ENCODE results near the gene HMOX1.
"Not testable (repeated sequence)": the region's sequence is repeated elsewhere in the genome, so short reads cannot be mapped to it uniquely, and the experiment has no call there.

HMOX1 gene

DNA sequence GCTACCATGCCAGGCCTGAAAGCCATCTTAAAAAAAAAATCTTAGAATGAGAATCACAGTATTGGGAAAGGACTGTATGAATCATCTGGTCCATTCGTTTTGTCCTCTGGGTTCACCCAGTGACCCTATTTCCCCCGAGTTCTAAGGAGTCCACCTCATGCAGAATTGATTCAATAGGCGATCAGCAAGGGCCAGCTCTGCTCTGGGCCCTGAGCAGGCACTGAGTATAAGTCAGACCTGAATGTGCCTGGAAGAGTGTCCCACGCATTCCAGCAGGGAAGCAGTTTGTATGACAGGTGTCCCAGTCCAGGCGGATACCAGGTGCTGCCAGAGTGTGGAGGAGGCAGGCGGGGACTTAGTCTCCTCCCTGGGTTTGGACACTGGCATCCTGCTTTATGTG lies 883 bp upstream of the HMOX1 start:
- DNase-seq (ENCODE audit: low spot score): no peak

DNA sequence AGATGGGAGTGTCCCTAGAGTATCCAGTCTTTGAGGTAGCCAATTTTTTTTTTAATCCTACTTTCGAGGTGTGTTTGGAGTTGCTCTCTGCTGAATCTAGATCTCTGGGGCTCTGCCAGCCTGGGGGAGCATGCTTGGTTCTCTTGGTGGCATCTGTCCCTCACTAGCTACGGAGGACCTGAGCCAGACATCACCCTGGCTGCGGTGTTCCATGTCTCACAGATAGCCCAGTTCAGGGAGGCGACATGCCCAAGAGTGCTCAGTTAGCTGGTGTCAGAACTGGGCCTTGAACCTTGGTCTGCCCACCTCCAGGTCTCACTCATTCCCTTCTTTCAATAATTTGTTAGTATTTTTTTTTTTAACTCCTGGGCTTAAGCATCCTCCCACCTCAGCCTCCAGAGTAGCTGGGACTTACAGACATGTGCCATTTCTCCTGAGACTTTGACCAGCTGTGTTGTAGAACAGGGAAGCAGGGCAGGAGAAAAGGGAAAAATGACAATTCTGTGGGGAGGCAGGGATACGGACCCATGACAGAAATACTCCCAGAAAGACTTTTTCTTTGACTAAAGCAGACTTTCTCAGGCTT lies 621 bp downstream of the HMOX1 start:
- DNase-seq (ENCODE audit: low spot score): peak; percentile 42

DNA sequence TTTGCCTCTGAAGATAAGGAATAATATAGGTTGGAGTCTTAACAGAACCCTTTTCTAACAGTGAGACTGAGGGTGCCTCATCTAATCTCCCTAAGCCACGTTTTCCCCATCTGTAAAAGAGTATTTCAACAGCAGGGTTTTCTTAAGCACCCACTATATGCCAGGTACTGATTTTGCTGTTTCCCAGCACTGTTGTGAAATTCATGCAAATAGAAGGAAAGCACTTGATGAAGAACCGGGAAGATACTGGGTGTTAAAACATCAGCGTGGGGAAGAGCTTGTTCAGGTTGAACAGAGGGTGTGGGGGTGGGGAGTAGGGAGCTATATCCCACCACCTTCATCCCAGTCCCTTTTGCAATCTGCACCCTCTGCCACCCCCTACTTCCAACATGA lies 2.8 kb downstream of the HMOX1 start:
- no peak for DNase-seq (ENCODE audit: low spot score)

DNA sequence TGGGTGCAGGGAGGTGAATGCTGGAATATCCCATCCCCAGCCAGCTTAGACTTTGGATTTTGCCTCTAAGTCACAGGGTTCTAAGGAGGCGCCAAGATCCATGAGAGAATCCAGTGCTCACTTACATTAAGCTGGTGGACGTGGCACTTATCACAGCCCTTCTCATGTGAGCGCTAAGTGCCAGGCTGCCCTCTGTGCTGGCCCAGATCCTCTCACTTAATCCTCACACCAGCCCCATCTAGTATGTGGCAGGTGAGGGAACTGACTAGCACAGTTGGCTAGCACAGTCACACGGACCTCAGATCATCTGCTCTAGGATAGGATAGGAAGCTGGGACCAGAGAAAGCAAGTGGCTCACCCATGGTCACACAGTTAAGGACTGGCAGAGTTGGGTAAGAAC lies 3.6 kb downstream of the HMOX1 start:
- no peak for DNase-seq (ENCODE audit: low spot score)

DNA sequence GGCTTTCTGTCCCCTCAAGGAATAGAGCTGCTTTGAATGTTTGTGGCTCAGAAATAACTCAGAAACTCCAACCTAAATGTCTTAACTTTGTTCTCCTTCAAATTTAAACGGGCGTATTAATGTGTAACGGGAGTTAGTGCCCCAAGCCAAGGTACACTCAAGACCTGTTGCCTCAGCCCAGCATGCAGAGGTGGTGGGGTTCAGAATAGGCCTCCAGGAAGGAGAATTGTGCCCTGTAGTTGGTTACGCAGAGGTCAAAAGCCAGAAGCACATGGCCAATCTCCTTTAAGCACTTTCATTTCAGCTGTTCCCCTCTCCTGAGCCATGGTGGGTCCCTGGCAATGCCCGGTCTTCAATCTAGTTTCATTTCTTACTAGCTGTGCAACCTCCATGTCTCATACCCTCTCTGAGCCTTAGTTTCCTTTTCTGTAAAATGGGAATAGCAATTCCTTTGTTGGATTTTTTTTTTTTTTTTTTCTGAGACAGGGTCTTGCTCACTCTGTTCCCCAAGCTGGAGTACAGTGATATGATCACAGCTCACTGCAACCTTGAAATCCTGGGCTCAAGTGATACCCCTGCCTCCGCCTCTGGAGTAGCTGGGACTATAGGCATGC lies 4.2 kb downstream of the HMOX1 start:
- DNase-seq (ENCODE audit: low spot score): no peak

DNA sequence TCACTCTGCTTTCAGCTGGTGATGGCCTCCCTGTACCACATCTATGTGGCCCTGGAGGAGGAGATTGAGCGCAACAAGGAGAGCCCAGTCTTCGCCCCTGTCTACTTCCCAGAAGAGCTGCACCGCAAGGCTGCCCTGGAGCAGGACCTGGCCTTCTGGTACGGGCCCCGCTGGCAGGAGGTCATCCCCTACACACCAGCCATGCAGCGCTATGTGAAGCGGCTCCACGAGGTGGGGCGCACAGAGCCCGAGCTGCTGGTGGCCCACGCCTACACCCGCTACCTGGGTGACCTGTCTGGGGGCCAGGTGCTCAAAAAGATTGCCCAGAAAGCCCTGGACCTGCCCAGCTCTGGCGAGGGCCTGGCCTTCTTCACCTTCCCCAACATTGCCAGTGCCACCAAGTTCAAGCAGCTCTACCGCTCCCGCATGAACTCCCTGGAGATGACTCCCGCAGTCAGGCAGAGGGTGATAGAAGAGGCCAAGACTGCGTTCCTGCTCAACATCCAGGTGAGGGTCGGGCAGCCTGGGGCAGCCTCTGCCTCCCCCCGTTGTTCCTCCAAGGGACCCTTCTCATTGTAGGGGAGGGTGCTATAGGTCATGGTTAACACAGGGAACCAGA lies 5.9 kb downstream of the HMOX1 start:
- no peak for DNase-seq (ENCODE audit: low spot score)

DNA sequence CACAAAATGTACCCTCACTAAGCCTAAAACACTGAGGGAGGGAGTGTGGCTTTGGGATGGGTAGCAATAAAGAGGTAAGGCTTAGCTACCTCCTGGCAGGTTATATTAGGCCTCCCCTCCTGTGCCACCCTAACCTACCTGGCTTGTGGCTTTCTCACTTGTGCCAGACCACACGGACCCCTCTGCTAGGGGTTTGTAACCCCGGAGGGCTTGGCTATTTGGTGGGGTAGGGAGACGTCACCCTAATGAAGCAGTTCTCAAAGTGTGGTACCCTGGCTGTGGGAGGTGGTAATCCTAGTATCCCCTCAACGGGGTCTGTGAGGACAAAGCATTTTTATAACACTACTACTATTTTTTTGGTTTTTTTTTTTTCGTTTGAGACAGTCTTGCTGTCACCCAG lies 10.0 kb downstream of the HMOX1 start:
- DNase-seq (ENCODE audit: low spot score): no peak

DNA sequence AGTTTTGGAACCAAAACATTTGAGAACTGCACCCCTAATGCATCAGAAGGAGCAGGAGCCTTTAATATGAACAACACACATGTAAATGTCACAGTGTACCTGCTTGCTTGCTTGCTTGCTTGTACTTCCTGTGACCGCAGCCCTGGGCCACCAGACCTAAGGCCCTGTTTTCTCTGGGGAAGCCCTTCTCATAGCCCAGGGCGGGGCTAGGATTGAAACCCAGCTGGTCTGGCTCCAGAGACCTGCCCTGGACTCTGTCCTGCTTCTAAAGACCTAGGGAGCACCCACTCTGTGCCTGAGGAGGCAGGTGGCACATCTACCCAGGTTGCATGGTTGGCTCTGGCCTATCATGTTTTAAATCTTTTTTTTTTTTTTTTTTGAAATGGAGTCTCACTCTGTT lies 11.5 kb downstream of the HMOX1 start:
- no peak for DNase-seq (ENCODE audit: low spot score)

DNA sequence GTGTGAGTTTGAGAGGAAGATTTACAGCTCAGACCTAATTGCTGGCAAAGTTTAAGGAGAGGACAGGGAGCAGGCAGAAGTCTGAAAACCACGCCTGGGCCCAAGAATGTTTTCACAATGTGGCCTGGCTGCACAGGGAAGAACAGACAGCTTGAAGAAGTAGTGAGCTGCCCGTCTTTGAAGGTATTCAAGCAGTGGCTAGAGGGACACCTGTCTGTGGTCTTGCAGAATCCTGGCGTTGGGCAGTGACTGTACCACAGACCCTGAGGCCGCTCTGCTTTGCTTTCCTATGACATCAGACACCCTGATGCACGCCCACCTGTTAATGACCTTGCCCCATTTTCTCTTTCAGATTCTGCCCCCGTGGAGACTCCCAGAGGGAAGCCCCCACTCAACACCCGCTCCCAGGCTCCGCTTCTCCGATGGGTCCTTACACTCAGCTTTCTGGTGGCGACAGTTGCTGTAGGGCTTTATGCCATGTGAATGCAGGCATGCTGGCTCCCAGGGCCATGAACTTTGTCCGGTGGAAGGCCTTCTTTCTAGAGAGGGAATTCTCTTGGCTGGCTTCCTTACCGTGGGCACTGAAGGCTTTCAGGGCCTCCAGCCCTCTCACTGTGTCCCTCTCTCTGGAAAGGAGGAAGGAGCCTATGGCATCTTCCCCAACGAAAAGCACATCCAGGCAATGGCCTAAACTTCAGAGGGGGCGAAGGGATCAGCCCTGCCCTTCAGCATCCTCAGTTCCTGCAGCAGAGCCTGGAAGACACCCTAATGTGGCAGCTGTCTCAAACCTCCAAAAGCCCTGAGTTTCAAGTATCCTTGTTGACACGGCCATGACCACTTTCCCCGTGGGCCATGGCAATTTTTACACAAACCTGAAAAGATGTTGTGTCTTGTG lies 12.5 kb downstream of the HMOX1 start:
- DNase-seq (ENCODE audit: low spot score): no peak

DNA sequence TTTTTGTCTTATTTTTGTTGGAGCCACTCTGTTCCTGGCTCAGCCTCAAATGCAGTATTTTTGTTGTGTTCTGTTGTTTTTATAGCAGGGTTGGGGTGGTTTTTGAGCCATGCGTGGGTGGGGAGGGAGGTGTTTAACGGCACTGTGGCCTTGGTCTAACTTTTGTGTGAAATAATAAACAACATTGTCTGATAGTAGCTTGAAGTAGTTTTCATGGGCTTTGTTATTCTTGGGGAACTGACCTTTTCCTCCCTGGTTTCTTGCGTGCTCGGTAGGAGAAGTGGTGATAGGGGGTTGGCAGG lies 13.1 kb downstream of the HMOX1 start:
- no peak for DNase-seq (ENCODE audit: low spot score)

DNA sequence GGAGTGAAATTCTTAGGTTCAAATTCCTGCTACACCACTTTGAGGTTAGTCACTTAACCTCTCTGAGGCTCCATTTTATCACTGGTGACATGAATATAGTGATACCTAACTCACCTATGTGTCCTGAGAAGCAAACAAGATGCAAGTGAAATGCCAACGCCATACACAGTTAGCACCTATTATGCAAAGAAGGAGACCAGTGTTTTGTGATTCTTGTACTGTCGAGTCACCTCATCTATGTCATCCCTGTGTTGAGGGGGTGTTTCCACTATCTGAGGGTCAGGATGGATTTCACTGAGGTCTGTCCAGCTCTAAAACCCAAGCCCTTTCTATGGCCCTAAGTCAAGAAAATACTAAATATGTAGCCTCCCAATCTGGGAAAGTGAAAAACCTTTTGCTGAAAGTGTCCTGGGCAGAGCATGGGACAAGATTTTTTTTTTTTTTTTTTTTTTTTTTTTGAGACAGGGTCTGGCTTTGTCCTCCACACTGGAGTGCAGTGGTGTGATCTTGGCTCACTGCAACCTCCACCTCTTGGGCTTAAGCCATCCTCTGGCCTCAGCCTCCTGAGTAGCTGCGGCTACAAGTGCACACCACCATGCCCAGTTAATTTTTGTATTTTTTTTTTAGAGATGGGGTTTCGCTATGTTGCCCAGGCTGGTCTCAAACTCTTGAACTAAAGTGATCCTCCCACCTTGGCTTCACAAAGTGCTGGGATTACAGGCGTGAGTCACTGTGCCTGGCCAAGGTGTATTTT lies 14.1 kb downstream of the HMOX1 start:
- DNase-seq (ENCODE audit: low spot score): no peak

DNA sequence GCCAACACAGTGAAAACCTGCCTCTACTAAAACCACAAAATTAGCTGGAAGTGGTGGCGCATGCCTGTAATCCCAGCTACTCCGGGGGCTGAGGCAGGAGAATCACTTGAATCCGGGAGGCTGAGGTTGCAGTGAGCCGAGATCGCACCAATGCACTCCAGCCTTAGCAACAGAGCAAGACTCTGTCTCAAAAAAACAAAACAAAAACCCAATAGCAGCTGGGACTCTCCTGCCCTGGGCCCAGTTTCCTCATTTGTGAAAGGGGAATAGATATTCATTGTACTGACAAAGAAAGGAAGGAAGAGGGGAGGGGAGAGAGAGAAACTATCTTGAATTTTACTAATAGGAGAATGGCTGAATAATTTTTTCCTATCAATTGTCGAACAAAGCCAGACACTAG lies 15.7 kb downstream of the HMOX1 start:
- DNase-seq (ENCODE audit: low spot score): not testable (repeated sequence)

DNA sequence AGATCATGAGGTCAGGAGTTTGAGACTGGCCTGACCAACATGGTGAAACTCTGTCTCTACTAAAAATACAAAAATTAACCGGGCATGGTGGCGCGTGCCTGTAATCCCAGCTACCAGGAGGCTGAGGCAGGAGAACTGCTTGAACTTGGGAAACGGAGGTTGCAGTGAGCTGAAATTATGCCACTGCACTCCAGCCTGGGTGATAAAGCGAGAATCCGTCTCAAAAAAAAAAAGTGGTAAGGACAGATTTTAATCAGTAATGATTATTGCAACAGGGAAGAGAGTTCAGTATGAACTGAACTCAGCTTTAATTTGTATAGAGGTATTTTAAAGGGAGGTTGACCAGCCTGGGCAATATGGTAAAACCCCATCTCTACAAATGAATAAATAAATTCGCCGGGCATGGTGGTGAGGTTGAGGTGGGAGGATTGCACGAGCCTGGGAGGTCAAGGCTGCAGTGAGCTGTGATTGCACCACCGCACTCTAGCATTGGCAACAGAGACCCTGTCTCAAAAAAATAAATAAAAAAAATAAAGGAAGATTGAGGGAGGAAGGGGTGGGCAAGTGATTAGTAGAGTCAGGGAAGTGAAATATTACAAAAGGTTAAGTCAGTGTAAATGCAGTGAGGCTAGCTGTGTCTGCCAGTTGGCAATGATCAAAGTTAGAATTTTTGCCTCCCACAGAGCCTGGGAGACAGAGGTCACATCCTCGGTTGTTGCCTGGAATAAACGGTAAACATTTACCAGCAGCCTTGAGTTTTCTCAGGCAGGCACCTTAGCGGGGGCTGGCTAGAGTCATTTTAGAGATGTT lies 16.4 kb downstream of the HMOX1 start:
- no peak for DNase-seq (ENCODE audit: low spot score)

DNA sequence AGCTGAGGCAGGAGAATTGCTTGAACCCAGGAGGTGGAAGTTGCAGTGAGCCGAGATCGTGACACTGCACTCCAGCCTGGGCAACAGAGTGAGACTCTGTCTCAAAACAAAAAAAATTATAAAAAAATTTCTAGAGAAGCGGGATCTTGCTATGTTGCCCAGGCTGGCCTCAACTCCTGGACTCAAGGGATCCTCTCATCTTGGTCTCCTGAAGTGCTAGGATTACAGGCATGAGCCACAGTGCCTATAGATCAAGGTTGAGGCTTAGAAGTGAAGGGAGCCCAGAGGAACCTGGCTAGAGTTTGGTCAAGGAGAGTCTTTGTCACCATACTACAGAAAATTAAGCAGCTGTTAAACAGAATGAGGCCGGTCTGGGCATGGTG lies 17.7 kb downstream of the HMOX1 start:
- no peak for DNase-seq (ENCODE audit: low spot score)

DNA sequence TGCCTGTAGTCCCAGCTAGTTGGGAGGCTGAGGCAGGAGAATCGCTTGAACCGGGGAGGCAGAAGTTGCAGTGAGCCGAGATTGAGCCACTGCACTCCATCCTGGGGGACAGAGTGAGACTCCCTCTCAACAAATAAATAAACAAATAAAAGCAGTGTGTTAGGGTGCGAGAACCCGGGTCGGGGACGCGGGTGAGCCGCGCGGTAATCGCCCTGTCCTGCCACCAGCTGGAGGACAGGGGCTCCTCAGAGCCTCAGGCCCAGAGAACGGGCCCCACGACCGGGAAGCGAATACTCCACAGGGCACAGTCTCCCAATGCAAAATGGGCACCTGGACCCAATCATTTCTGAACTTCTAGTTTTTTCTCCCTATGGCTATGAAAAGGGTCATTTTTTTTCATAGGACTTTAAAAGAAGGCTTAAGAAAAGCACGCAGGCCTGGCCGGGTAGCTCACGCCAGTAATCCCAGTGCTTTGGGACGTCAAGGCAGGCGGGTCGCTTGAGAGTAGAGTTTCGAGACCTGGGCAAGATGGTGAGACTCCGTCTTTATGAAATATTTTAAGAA lies 18.3 kb downstream of the HMOX1 start:
- no peak for DNase-seq (ENCODE audit: low spot score)

DNA sequence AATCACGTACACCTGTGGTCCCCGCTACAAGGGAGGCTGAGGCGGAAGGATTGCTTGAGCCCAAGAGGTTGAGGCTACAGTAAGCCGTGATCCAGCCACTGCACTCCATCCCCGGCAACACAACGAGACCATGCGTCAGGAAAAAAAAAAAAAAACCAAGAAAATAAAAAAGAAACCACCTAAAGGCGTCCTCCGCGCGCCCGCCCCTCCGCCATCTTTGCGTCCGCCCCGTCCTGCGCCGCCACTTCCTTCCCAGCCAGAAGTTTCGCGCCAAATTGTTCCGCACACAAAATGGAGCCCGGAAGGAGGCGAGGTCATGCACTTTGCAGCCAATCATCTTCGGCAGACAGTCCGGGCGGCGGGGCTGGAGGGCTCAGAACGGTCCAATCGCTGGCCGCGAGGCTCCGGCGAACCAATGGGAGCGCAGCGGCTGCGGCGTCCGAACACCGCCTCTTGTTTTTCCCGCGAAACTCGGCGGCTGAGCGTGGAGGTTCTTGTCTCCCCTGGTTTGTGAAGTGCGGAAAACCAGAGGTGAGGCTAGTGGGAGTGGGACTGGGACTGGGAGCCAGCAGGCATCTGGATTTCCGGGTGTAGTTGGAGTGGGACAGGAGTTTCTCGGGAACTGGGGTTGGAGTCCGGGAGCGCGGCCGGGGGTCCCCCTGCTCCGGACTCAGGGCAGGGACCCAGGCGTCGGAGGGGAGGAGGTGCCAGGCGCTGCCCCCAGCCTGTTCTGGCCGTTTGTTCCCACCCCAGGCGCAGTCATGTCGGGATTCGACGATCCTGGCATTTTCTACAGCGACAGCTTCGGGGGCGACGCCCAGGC lies 19.0 kb downstream of the HMOX1 start, which contains the start of gene MCM5:
MCM5 (plus strand) TSS at position 463 of the 823 bp plus-strand sequence; CDS start at position 762, 299 bp downstream.
- DNase-seq (ENCODE audit: low spot score): peak; percentile 98

DNA sequence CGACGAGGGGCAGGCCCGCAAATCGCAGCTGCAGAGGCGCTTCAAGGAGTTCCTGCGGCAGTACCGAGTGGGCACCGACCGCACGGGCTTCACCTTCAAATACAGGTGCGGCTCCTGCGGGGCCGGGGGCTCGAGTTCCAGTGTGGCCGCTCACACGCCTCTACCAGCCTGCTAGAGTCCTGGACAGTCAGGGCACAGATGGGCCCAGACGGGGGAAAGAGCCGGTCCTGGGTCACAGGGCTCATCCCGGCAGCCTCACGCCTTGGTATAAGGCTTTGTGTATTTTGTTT lies 19.6 kb downstream of the HMOX1 start:
- peak; percentile 26 for DNase-seq (ENCODE audit: low spot score)

DNA sequence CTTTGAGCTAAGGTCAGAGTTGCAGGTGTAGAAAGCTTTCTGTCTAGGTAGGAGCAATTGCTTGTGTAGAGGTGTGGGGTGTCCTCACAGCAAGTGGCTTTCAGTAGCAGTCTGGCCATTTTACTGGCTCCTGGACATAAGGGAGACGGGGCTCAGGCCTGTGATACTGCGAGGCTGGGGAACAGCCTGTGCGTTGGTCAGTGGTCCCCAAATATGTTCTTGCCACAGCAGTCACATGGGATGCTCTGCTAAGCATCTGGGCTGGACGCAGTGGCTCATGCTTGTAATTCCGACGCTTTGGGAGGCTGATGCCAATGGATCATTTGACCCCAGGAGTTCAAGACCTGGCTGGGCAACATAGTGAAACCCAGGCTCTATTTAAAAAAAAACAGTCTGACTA lies 21.0 kb downstream of the HMOX1 start:
- DNase-seq (ENCODE audit: low spot score): no peak

DNA sequence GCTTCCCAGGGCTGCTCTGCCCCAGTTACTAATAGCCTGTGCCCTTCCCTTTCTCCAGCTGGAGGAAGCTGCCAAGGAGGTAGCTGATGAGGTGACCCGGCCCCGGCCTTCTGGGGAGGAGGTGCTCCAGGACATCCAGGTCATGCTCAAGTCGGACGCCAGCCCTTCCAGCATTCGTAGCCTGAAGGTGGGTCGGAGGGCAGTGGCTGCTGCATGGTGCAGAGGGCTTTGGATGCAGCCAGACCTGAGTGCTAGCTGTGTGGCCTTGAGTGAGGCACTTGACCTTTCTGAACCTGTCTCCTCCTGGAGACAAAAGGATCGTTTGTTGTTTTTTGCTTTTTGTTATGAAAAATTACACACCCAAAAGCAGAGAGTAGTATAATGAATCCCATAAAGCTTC lies 22.5 kb downstream of the HMOX1 start:
- DNase-seq (ENCODE audit: low spot score): no peak

DNA sequence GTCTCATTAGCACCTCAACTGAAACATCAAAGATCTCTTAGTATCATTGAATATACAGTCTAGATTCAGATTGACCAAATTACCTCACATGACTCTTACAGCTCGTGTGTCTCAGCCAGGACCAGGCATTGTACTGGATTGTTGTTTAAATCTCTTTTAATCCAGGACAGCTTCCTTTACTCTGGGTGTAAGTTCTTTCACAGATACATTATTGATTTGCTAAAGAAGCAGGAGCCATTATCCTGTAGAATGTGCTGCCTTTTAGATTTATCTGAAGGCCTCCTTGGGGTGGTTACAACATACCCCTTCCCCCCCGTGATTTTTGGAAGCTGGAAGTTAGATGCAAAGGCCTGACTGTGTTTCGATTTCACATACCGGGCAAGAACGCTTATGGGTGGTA lies 23.3 kb downstream of the HMOX1 start:
- no peak for DNase-seq (ENCODE audit: low spot score)

All from RKO (cell line).